Measurements from ENCODE around the gene ANKRD65.
"Not testable (repeated sequence)": the region's sequence is repeated elsewhere in the genome, so short reads cannot be mapped to it uniquely, and the experiment has no call there.

The ANKRD65 gene

GRCh38 chr1:1393428-1393827, 27.6 kb downstream of the ANKRD65 start:
- no peak for DNase-seq

GRCh38 chr1:1393014-1393413, 28.1 kb downstream of the ANKRD65 start:
- DNase-seq = no peak

- no peak for DNase-seq
Measured at GRCh38 chr1:1391225-1391624, 29.9 kb downstream of the ANKRD65 start.

- no peak for DNase-seq
Measured at GRCh38 chr1:1390675-1391074, 30.4 kb downstream of the ANKRD65 start.

GRCh38 chr1:1388078-1388472, 33.0 kb downstream of the ANKRD65 start:
- DNase-seq = no peak

GRCh38 chr1:1387098-1388077, 33.7 kb downstream of the ANKRD65 start:
- DNase-seq = no peak

- DNase-seq = no peak
Measured at GRCh38 chr1:1385931-1386330, 35.1 kb downstream of the ANKRD65 start.

GRCh38 chr1:1385339-1385738, 35.7 kb downstream of the ANKRD65 start:
- DNase-seq = not testable (repeated sequence)

GRCh38 chr1:1381294-1381693, 39.8 kb downstream of the ANKRD65 start:
- no peak for DNase-seq

GRCh38 chr1:1380860-1381259, 40.2 kb downstream of the ANKRD65 start:
- DNase-seq = no peak

- DNase-seq = no peak
Measured at GRCh38 chr1:1377540-1378205, 43.4 kb downstream of the ANKRD65 start.

- DNase-seq = no peak
Measured at GRCh38 chr1:1376551-1377226, 44.4 kb downstream of the ANKRD65 start.

- DNase-seq = peak; percentile 84
Measured at GRCh38 chr1:1374929-1375662, 46.0 kb downstream of the ANKRD65 start, which contains the start of gene AURKAIP1. Gene AURKAIP1 (minus strand): TSS chr1:1375207. CDS start chr1:1374756, 451 bp downstream.

- DNase-seq = no peak
Measured at GRCh38 chr1:1374589-1374928, 46.5 kb downstream of the ANKRD65 start.

GRCh38 chr1:1373815-1374588, 47.1 kb downstream of the ANKRD65 start:
- DNase-seq = no peak

- no peak for DNase-seq
Measured at GRCh38 chr1:1373051-1373814, 47.8 kb downstream of the ANKRD65 start.

GRCh38 chr1:1371746-1372711, 49.0 kb downstream of the ANKRD65 start:
- DNase-seq = no peak

- DNase-seq = peak; percentile 42
Measured at GRCh38 chr1:1371364-1371745, 49.7 kb downstream of the ANKRD65 start.

- no peak for DNase-seq
Measured at GRCh38 chr1:1370771-1371300, 50.2 kb downstream of the ANKRD65 start.

- DNase-seq = not testable (repeated sequence)
Measured at GRCh38 chr1:1370094-1370493, 51.0 kb downstream of the ANKRD65 start.

Measured in SIG-M5 (cell line).